GM19239 (cell line): Measurements from ENCODE around the gene FER1L5.

ENCODE experiments used
- DNase-seq: peaks from one replicate; pipeline ENCODE4 v3.0.0; 2011; ENCODE audit warnings: low spot score; ENCODE audit not compliant: insufficient read length
- FAIRE-seq: peaks from 2 replicates; lab custom pipeline; 2011; peaks lifted over from hg19 to GRCh38; lab: Jason Lieb, UNC

Gene FER1L5

GRCh38 chr2:96669539-96670215, 27.1 kb downstream of the FER1L5 start:
- DNase-seq (no peak), FAIRE-seq (no peak)

- DNase-seq = no peak
- FAIRE-seq = no peak
Observed at GRCh38 chr2:96679848-96680247, 37.3 kb downstream of the FER1L5 start.

GRCh38 chr2:96680561-96681141, 38.1 kb downstream of the FER1L5 start:
- no peak for DNase-seq
- FAIRE-seq = no peak

GRCh38 chr2:96681540-96681939, 39.0 kb downstream of the FER1L5 start:
- DNase-seq (no peak), FAIRE-seq (no peak)

- no peak for DNase-seq
- no peak for FAIRE-seq
Observed at GRCh38 chr2:96683307-96683706, 40.7 kb downstream of the FER1L5 start.

- DNase-seq (no peak), FAIRE-seq (no peak)
Observed at GRCh38 chr2:96683972-96684820, 41.6 kb downstream of the FER1L5 start.

GRCh38 chr2:96684883-96685576, 42.5 kb downstream of the FER1L5 start:
- FAIRE-seq (no peak), DNase-seq (no peak)

GRCh38 chr2:96685577-96686459, 43.3 kb downstream of the FER1L5 start:
- FAIRE-seq = no peak

GRCh38 chr2:96687266-96687665, 44.7 kb downstream of the FER1L5 start:
- FAIRE-seq = no peak

More at GRCh38 chr2:96685577-96686459, 43.3 kb downstream of the FER1L5 start:
- DNase-seq = no peak

GRCh38 chr2:96687711-96688640, 45.4 kb downstream of the FER1L5 start:
- no peak for FAIRE-seq
- no peak for DNase-seq

More at GRCh38 chr2:96687266-96687665, 44.7 kb downstream of the FER1L5 start:
- DNase-seq = no peak

- DNase-seq (no peak), FAIRE-seq (no peak)
Observed at GRCh38 chr2:96688649-96689430, 46.3 kb downstream of the FER1L5 start.

- DNase-seq (no peak), FAIRE-seq (no peak)
Observed at GRCh38 chr2:96689431-96689991, 46.9 kb downstream of the FER1L5 start.

- no peak for FAIRE-seq
Observed at GRCh38 chr2:96690306-96691021, 47.9 kb downstream of the FER1L5 start.

GRCh38 chr2:96691022-96691612, 48.6 kb downstream of the FER1L5 start:
- FAIRE-seq = no peak
- no peak for DNase-seq

More at GRCh38 chr2:96690306-96691021, 47.9 kb downstream of the FER1L5 start:
- DNase-seq = no peak

- FAIRE-seq (no peak), DNase-seq (no peak)
Observed at GRCh38 chr2:96692094-96692971, 49.8 kb downstream of the FER1L5 start.
